ENCODE results near the gene DUOXA1.

DUOXA1 gene, protein sequence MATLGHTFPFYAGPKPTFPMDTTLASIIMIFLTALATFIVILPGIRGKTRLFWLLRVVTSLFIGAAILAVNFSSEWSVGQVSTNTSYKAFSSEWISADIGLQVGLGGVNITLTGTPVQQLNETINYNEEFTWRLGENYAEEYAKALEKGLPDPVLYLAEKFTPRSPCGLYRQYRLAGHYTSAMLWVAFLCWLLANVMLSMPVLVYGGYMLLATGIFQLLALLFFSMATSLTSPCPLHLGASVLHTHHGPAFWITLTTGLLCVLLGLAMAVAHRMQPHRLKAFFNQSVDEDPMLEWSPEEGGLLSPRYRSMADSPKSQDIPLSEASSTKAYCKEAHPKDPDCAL

DNA sequence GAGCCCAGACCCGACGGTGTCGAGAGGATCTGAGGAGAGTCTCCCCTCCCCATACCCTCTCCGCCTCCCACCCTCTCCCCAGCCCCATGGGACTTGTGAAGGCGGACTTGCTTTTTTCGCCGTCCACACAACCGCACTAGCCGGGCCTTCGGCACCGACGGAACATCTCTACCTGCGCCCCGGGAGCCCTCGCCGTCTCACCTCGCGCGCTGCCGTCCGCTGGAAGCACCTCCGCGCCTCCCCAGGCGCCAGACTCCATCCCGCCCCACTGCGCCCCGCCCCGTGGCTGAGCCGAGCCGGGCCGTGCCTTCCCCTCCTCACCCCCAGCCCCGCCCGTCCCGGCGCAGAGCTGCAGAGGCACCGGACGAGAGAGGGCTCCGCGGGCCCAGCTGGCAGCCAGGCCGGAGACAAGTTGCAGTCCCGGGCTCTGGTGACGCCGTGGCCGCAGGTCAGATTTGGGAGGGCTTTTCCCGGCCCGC is at the start of gene DUOXA1, which contains the start of gene DUOX1:
Gene DUOXA1 (minus strand): TSS at position 229 of the 479 bp plus-strand sequence. CDS start 6,865 bp downstream, outside the sequence.
Gene DUOX1 (plus strand): TSS at position 344 of the 479 bp plus-strand sequence. CDS start 1,973 bp downstream, outside the sequence.
- no peak for DNase-seq (ENCODE audit: low read depth in 2 of 2)

DNA sequence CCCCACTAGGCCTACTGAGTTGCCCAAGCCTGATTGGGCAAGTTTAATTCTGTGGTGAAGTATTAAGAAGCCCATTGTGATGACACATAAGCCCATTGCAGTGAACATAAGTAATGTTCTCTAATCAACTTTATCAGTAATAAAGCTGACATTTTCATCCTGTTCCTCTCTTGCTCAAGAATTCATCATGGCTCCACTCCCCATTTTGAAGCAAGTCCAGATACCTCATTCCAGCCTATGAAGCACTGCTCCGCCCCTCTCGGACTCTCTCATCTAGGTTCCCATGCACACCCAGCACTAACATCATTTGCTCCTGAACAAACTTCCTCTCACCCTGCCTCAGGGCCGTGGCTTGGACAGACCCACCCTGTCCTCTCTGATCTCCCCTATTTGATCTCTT is 47.6 kb upstream of the DUOXA1 start:
- DNase-seq (ENCODE audit: low read depth in 2 of 2): no peak

DNA sequence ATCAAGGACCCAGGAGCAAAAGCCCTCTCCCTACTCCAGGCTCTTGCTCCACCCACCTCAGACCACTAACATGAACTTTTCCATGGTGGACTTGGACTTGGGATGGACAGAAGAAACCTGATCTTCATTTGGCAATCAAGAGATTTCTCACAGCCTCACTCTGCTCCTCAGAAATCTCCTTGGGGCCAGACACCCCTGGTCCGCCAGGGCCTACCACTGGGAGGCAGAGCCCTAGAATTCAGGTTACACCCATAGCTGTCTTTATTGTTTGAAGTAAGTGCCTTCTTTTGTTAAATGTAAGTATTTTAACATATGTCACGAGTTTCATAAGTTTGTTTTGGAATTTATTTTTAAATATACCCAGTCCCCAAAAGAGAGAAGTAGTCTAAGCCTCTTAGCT is 44.9 kb upstream of the DUOXA1 start:
- no peak for DNase-seq (ENCODE audit: low read depth in 2 of 2)

DNA sequence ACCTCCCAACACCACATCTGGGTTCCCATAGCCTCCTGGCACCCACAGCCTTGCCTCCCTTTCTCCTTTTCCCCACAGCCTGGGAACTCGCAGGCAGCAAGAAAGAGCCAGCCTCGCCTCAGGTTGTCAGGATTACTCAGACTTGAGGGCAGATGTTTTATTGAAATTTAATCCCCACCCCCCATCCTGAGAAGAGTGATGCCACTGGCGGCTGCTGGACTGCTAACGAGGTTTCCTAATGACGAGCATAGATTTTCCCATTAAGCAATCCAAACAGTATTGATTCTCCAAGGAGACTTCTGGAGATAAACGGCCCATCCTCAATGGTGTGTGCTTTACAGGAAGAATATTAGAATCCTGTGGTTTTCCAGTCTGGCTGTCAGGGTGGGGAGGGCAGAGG is 44.4 kb upstream of the DUOXA1 start:
- no peak for DNase-seq (ENCODE audit: low read depth in 2 of 2)

DNA sequence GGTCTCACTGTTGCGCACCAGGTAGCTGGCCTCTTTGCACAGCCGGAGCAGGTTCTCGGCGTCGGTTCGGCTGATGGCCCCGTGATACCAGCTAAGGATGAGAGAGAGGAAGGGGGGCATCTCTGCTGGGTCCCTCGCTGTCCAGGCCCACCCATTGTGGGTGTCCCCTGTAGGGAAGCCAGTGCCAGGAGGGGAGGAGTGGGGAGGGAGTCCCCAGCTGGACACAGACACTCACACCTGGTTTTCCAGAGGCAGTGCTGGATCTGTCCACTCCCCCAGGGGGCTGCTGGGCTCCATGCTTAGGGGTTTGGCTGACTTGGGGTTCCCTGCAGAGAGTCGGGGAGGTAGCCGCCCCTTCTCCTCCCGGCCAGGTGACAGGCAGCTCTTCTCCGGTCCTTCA is 42.2 kb upstream of the DUOXA1 start:
- no peak for DNase-seq (ENCODE audit: low read depth in 2 of 2)

DNA sequence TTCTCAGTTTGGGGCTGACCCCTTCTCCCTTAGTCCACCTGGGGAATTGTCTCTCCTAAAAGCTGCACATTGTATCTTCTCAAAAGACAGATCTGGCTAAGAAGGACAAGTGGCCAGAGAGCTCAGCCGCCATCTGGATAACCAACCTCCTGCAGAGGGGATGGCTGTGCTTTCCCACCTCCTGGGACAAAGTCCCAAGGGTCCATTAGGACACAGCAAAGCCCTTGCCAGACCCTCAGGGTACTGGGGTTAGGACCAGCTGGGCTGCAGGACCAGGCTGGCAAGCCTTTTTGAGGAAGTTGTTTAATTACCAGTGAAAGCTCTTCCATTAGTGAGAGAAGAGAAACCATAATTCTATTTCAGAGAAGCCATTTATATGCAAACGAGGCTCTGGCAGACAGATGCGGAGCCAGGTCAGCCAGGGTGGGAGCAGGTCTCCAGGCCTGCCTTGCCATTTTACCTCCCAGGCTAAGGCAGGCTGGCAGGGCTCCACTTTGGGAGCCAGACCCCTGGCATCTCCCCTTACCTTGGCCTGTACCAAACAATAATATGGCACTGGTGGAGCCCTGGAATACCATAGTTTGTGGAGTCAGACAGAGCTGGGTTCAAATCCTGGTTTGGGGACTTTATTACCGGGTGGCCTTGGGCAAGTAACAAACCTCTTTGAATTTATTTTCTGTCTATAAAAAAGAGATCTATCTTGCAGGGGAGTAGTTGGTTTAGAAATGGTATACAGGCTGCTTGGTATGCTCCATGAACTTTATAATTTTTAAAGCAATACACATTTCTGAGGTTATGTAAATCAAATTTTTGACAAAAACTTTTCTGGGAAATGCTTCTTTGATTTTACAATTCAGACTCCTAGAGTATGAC is 40.2 kb upstream of the DUOXA1 start:
- DNase-seq (ENCODE audit: low read depth in 2 of 2): no peak

DNA sequence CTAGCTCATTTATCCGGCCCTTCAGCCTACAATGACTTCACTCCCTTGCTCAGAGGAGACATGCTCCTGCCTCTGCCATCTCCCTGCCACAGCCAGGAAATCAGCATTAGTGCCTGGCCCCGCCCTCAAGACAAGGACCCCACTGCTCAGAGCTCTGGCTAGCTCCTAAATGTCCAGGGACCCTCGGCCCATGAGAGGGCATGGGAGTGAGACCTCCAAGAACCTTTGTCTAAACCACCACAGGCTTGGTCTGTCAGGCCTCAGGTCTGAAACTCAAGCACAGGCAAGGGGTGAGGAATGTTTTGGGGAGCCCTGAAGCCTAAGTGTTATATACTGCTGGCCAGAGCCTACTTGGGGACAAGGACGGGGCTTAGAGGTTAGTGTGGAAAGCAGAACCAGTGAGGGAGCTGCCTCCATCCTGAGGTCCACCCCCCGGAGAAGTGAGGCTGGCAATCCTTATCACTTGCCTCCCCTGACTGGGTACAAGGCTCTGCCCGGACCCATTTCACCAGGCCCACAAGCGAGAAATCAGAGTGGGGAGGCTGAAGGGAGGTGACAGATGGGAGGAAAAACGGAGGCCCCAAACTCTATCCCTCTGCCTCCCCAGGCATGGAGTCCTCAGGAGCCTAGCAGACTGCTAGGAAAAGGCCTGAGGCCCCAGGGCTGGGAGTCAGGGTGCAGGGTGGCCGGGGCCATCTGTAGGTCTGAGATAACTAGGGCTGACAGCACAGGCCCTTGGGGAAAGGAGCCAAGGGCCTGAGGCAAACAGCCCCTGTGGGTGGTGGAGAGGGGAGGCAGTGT is 39.3 kb upstream of the DUOXA1 start:
- no peak for DNase-seq (ENCODE audit: low read depth in 2 of 2)

DNA sequence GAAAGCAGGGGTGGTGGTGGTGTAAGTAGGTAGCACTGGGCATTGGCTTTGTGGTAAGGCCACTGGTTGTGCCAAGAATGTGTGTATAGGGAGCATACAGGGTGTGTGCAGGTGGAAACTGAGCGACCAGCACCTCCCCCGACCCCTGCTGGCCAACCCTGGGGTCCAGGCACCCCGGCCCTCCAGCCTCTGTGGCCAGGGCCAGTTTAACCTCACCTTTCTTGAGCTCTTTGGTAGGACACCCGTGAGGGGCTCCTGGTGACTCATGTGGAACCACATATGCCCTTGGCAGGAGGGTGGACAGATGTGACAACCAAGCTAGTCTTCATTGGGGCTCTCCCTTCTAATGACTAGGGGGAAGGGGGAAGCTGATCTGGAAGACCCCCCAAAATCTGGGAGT is 38.6 kb upstream of the DUOXA1 start:
- no peak for DNase-seq (ENCODE audit: low read depth in 2 of 2)

DNA sequence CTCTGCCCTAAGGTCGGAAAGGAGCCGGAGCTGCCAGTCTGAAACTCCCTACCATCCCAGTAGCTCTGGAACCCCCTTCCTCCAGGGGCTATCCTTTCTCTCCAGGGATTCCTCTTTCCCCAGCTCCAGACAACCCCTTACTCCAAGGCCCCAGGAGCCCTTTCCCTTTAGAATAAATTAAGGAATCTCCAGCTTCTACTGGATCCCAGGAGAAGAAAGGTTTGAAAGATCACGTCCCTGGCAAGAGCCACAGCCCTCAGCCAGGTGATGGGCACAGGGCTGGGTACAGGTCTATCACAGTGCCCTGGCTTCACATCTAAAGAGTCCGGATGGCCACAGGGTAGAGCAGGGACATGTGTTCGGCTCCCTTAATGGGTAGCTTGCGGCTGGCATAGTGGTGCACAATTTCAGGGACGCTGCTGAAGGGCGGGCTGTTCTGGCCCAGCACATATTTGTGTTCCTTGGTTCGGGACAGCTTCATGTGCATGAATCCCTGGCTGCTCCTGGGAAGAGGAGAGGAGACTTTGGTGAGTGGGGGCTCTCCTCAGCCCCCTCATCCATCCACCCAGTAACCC is 38.0 kb upstream of the DUOXA1 start:
- no peak for DNase-seq (ENCODE audit: low read depth in 2 of 2)

DNA sequence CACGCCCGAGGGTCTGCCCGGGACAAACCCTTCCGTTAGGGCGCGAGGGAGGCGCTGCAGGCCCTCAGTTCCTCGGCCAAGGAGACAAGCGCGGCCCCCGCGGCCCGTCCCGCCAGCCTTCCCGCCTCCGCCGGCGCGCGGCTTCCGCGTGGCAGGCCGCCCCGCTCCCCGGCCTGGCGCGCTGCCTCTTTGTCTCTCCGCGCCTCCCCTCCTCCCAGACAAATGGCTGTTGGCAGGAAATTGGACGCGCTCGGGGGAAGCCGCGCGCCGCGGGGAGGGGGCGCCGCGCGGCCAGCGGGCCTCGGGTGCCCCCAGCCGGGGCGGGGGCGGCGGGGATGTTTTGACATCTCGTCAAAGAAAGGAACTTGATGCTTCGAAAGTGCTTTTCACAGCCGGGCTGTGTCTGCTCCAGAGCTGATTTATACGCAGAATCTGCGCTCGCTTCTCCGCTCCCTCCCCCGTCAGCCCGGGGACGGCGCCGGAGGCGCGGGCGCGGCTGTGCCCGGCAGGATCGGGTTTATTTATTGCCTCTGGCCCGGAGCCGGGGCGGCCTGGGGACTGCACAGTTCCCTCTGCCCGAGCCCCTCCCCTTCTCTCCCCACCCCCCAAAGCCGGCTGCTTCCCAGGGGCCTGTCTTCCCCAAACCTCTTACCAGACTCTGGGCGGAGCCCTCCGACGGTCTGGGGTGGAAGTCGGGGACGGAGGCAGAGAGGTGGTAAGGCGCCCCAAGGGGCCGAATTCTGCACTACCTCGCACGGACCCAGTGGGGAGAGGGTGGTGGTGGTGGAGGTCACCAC is 37.4 kb upstream of the DUOXA1 start:
- peak; percentile 70 to 85 for DNase-seq (ENCODE audit: low read depth in 2 of 2)

DNA sequence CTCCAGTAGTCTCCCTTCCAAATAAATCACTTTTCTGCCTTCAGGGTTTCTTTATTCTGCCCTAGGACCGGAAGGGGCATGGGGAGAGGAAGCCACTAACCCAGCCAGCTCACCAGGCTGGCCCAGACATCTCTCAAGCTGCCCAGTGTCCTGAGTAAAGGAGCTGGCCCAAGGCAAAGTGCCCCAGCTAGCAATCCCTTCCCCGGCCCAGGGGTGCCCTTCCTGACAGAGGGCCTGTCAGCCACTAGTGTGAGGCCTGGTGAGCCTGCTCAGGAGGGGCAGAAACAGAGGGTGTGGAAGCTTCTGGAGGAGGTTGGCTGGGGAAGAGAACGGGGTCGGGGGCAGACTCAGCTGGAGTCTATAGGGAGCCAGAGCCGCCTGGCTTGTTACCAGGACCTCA is 35.9 kb upstream of the DUOXA1 start:
- DNase-seq (ENCODE audit: low read depth in 2 of 2): no peak

DNA sequence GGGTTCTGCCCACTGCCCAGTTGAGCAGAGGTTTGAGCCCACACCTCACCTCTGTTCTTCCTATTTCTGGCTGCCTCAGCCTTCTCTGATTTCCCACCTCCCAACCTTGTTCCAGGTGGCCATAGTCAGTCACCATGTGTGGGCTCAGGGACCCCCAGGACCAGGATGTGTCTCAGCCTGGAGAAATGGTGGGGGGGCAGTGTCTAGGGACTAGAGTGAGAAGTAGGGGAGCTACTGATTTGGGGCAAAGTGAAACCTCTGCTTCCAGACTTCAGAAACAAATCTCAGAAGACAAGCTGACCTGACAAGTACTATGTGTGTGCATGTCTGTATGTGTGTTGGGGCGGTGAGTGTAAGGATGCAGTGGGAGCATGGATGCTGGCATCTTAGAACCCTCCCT is 35.2 kb upstream of the DUOXA1 start:
- DNase-seq (ENCODE audit: low read depth in 2 of 2): no peak

DNA sequence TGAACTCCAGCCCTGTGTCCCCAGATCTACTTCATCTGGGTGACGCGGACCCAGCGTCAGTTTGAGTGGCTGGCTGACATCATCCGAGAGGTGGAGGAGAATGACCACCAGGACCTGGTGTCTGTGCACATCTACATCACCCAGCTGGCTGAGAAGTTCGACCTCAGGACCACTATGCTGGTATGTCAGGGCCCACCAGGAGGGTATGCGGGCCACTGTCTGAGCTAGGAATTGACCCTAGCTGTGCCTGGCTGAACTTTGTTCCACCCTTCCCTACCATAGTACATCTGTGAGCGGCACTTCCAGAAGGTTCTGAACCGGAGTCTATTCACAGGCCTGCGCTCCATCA is 33.8 kb upstream of the DUOXA1 start:
- DNase-seq (ENCODE audit: low read depth in 2 of 2): no peak

DNA sequence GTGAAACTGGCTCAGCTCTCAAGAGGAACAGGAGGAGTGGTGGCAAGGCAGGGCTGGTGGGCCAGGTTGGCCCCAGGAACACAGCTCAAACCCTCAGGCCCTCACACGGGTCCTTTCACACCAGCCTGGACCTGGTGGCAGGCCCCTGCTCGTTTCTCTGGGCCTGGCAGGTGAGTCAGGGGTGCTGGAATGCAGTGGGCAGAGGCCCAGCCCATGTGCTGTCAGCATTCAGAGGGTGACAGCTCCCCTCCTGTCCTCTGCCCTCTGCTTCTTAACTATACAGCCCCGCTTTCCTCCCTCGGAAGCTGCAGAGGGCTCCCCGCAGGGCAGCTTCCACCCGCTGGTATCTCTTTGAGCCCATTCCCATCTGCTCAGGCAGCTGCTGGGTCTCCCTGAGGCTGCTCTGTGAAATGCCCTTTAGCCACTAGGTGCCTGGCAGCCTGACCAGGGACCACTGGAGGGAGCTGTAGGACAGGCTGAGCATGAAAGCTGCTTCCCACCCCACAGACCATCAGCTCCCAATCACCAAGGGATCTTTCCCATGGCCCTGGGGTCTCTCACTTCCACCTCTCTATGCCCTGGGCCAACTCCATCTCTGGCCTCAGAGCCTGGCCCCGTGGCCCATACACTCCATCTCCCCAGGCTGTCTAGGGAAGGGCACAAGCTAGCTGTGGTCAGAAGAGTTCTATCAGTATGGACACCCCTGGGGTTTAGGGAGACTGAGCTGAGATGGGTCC is 33.3 kb upstream of the DUOXA1 start:
- peak; percentile 33 to 49 for DNase-seq (ENCODE audit: low read depth in 2 of 2)

DNA sequence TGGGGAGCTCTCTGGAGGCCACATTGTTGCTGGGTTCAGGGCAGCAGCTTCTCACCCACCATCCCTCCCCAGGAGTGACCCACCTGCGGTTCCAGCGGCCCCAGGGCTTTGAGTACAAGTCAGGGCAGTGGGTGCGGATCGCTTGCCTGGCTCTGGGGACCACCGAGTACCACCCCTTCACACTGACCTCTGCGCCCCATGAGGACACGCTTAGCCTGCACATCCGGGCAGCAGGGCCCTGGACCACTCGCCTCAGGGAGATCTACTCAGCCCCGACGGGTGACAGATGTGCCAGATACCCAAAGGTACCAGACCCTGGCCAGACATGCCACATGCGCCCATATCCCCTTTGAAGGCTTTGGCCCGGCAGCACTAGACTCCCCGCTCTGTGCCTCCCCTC is 32.0 kb upstream of the DUOXA1 start:
- no peak for DNase-seq (ENCODE audit: low read depth in 2 of 2)

DNA sequence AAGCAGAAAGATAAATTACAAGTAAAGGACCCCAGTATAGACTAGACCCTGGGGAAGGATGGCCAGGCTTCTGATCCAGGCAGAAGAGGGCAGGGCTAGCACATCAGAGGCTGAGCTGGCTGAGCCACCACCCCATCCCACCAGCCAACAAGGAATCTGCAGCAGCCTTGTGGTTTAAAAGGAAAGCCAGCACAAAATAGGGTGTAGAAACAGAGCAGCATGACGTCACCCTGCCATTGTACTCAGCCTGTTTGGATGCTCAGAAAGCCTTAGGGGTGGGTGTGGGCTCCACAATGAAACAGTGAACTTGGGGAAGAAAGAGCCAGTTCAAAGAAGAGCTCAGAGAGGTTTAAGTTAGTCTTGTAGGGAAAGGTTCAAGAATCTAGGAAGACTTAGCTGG is 28.3 kb upstream of the DUOXA1 start:
- no peak for DNase-seq (ENCODE audit: low read depth in 2 of 2)

DNA sequence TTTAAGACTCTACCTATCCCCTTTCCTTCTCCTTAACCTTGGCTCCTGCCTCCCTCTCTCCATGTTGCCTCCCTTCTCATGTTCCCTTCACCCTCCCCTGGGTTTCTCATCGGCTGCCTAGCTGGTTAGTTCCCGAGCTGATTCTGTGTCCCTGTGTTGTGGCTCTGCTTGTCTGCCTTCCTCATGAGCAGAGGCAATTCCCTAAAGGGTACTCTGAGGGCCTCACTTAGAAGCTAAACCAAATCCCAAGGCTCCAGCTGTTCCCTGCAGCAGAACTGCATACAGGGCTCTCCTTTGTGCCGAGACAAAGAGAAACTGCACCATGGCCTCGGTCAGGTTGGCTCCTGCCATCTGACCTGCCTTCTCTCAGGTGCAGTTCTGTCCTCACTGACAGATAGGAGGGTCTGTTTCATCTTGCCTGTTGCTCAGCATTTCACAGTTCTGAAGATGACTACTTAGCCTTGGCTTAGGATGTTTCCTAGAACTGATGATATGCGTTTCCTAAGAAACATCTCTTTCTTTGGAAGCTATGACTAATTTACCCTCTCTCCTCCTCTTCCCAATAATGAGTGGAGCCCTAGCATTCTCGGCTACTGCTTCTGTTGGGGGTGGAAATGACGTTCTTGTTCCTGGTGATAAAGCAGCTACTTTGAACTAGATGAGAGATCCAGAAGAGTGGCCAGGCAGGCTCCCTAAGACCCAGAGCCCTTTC is 27.2 kb upstream of the DUOXA1 start:
- no peak for DNase-seq (ENCODE audit: low read depth in 2 of 2)

DNA sequence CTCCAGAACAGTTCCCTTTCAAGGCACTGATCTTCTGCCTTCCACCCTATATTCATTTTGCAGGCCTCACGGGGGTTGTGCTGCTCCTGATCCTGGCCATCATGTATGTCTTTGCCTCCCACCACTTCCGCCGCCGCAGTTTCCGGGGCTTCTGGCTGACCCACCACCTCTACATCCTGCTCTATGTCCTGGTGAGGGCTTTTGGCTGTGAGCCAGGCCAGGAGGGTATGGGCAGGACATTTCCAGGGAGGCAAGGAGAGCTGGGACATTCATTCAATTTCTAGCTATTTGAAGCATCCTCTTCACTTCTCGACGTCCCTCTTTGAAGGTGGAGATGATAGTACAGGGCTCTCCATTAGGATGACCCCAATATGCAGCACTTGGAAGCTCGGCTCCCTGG is 26.1 kb upstream of the DUOXA1 start:
- no peak for DNase-seq (ENCODE audit: low read depth in 2 of 2)

DNA sequence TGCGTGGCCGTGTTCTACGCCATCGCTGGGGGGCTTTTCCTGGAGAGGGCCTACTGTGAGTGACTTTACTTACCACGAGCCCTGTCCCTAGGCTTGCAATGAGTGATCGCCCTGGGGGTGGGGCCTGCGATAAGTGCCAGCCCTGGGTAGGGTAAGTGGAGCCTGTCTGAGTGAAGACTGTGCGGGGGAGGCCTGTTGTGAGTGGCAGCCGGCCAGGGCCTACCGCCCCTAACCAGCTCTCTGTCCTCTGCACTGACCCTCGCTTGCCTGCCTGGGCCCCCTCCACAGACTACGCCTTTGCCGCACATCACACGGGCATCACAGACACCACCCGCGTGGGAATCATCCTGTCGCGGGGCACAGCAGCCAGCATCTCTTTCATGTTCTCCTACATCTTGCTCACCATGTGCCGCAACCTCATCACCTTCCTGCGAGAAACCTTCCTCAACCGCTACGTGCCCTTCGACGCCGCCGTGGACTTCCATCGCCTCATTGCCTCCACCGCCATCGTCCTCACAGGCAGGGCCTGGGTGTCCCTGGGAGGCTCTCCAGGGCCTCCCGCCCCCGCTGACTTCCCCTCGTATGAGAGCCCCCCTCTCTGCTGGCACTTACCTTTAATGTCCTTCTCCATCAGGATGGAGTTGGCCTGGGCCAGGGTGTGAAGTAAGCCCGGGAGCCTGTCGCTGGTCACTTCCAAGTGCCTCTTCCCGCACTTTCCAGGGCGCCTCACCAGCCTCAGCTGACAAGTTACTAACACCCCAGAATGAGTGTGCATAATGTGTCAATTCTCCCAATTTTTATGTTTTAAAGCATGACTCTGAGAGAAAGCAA is 22.5 kb upstream of the DUOXA1 start:
- DNase-seq (ENCODE audit: low read depth in 2 of 2): no peak

Measured in stimulated activated CD4-positive, alpha-beta T cell treated with anti-CD3 and anti-CD28 coated beads, Interleukin-12 subunit alpha, Interleukin-12 subunit beta, amount 100 ng/mL, for 24 hours (primary cell).